Measurements from ENCODE around the gene KPNB1. TPM values are rescaled to one million over a fixed set of nuclear protein-coding genes. Genes with fewer than 3 reads are reported as not detected.

Gene KPNB1
- total and polyA plus RNA-seq, 2 of the 8 experiments (the other 6 are each of a cell fraction or from before 2014, with no cell fraction given): 171 to 625 TPM

GRCh38 chr17:47733047-47733673 is 83.4 kb downstream of the KPNB1 start, which contains the start of gene TBX21 (continued):
- TF ChIP-seq CREB1 (IDR thresholded peaks at IDR 0.05) (0 out of 2 replicates have a peak, but pooled peaks have one; percentile 8), SUZ12 (IDR thresholded peaks at IDR 0.05; ENCODE audit: low read length) (no peak; the same call in 1 of the 2 replicates), KDM4A (IDR thresholded peaks at IDR 0.05; ENCODE audit: low read depth, low read length, severe bottlenecking) (no peak), USF2 (IDR thresholded peaks at IDR 0.05; ENCODE audit: low read length) (no peak), GTF2F1 (IDR thresholded peaks at IDR 0.05; ENCODE audit: borderline replicate concordance, low read depth, low read length) (no peak), SIN3A (conservative IDR thresholded peaks at IDR 0.05 in 1 of 2, IDR thresholded peaks at IDR 0.05 in 1 of 2; ENCODE audit: low read depth in 1 of 2, low read length in 2 of 2) (no peak), EP300 (IDR thresholded peaks at IDR 0.05; ENCODE audit: borderline replicate concordance in 1 of 2, low read depth in 2 of 2, low read length in 2 of 2) (no peak), NANOG (IDR thresholded peaks at IDR 0.05; ENCODE audit: insufficient read depth, low read depth, low read length, poor library complexity, severe bottlenecking) (no peak), EZH2 (IDR thresholded peaks at IDR 0.05; ENCODE audit: low read depth, low read length, severe bottlenecking) (no peak)
